Fibroblast of skin of abdomen (primary cell): ENCODE measurements around the gene ZDHHC14. TPM values are rescaled to one million over a fixed set of nuclear protein-coding genes. Genes with fewer than 3 reads are reported as not detected.
A peak's percentile ranks its signal among the peaks of the same experiment; 100 is the strongest.
"Not testable (repeated sequence)": the region's sequence is repeated elsewhere in the genome, so short reads cannot be mapped to it uniquely, and the experiment has no call there.

Experiments
- DNase-seq: peaks from one replicate; pipeline ENCODE4 v3.0.0-alpha.2; 2013
- polyA plus RNA-seq, 2 experiments: library from polyadenylated mRNA; unstranded; fragments of 120-200 nt; gene quantifications; one replicate each; pipeline ENCODE4 v1.2.1, GENCODE V29; 2013; ENCODE audit not compliant: insufficient read length in 2 of 2

The ZDHHC14 gene
- polyA plus RNA-seq (2013, experiment 1 of 2; ENCODE audit: insufficient read length) = 2.2 TPM
- 2.0 TPM for polyA plus RNA-seq (2013, experiment 2 of 2; ENCODE audit: insufficient read length)

- DNase-seq = peak; percentile 83
Observed at GRCh38 chr6:157380779-157381561, at the start of gene ZDHHC14. Gene ZDHHC14, plus strand, starts transcription at chr6:157381190.

GRCh38 chr6:157332813-157333212 is 48.2 kb upstream of the ZDHHC14 start:
- DNase-seq = no peak

GRCh38 chr6:157333537-157333936 is 47.5 kb upstream of the ZDHHC14 start:
- DNase-seq = no peak

GRCh38 chr6:157333956-157334355 is 47.0 kb upstream of the ZDHHC14 start:
- no peak for DNase-seq

DNA sequence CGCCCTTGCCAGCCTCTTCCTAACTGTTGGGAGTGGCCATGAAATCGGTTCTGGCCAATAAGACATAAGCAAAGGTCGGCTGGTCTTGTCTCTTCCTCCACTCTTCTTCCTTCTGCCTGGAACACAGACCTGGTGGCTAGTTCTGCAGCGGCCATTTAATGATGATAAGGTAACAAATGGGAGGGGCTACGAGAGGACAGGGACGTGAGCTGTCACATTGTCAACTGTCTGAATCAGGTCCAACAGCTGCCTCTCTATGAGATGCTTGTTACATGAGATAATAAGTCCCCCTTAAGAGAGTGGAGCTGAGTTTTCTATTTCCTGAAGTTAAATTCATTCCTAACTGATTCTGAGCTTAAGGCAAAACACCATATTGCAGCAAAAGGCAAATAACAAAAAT is 45.2 kb upstream of the ZDHHC14 start:
- no peak for DNase-seq

DNA sequence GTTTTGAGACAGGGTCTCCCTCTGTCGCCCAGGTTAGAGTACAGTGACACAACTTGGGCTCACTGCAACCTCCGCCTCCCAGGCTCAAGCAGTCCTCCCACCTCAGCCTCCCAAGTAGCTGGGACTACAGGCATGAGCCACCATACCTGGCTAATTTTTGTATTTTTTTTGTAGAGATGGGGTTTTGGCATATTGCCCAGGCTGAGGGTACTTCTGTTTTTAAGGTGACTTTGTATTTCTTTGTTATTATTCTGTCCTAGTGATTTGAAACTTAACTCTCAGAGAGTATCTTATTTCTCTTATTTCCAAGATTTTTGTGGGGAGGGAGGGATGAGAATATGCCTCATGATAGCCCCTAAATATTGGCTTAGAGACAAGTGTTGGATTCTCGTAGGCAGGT is 43.7 kb upstream of the ZDHHC14 start:
- not testable (repeated sequence) for DNase-seq

DNA sequence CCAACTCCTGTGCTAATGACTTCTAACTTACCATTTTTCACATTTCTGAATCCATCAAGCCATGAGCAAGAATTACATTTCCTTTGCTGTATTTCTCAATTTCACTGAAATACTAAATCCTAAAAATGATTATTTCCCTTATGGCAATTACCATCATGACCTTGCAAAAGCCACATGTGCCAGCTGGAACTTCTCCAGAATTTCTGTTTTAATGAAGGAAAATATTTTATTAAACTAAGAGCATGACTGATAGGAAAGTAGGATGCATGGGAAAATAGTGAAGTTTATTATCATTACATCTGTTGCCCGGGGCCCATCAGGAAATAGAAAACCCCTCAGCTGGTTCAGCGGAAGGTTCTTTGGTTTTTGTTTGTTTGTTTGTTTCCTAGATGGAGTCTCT is 43.2 kb upstream of the ZDHHC14 start:
- DNase-seq = no peak

GRCh38 chr6:157339432-157339831 is 41.6 kb upstream of the ZDHHC14 start:
- DNase-seq = no peak

- no peak for DNase-seq
Observed at GRCh38 chr6:157343732-157344131, 37.3 kb upstream of the ZDHHC14 start.

GRCh38 chr6:157346373-157346772 is 34.6 kb upstream of the ZDHHC14 start:
- no peak for DNase-seq

DNA sequence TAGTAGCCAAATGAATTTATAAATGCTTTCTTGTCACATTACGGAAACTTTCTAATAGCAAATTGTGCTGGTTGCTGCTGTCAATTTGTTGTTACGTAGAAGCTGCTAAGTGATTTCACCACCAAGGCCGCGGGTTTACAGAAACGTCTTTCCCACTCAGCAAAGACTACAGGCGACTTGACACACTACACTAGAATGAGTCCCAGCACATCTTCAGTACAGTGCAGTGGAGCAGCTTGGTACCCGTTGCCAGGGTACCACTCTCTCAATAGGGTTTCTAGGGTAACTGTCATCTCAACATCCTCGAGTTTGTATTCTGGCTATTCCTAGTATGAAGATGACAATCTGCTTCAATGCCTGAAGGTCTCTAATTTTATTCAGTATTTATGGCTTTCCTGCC is 22.7 kb upstream of the ZDHHC14 start:
- DNase-seq = no peak

DNA sequence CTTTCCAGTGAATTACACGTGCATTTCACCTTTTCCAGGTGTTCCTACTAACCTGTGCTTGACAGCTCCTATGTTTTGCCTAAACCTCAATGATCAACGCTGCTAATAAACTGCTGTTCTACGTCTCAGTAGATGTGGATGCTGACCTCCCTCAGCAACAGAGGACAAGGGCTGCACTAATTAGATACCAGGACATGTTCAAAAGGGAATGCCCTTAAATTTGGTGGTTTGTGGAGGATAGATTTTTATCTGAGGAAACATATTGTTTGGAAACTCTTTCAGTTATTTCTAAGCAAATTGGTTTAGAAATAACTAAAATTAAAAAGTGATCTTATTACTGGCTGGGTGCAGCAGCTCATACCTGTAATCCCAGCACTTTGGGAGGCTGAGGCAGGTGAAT is 19.1 kb upstream of the ZDHHC14 start:
- no peak for DNase-seq

- no peak for DNase-seq
Observed at GRCh38 chr6:157364705-157365104, 16.3 kb upstream of the ZDHHC14 start.

DNA sequence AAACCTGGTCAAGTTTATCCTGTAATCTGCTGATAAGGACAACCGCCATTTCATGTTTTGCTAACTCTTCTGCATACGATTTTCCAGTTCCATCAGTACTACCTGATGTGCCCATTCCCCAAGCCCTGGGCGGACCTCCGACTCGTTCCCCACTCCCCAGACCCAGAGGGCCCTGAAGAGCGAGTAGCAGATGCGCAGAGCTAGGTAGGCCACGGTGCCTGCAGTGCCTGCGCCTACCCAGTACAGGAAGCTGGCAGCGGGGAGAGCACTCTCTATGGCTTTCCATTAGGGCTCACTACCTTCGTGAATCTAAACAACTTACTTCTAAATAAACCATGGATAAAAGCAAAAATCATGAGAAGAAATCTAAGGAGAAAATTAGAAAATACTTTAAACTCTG is 14.3 kb upstream of the ZDHHC14 start:
- DNase-seq = no peak

GRCh38 chr6:157368359-157369049 is 12.5 kb upstream of the ZDHHC14 start:
- no peak for DNase-seq

- no peak for DNase-seq
Observed at GRCh38 chr6:157370755-157371154, 10.2 kb upstream of the ZDHHC14 start.

DNA sequence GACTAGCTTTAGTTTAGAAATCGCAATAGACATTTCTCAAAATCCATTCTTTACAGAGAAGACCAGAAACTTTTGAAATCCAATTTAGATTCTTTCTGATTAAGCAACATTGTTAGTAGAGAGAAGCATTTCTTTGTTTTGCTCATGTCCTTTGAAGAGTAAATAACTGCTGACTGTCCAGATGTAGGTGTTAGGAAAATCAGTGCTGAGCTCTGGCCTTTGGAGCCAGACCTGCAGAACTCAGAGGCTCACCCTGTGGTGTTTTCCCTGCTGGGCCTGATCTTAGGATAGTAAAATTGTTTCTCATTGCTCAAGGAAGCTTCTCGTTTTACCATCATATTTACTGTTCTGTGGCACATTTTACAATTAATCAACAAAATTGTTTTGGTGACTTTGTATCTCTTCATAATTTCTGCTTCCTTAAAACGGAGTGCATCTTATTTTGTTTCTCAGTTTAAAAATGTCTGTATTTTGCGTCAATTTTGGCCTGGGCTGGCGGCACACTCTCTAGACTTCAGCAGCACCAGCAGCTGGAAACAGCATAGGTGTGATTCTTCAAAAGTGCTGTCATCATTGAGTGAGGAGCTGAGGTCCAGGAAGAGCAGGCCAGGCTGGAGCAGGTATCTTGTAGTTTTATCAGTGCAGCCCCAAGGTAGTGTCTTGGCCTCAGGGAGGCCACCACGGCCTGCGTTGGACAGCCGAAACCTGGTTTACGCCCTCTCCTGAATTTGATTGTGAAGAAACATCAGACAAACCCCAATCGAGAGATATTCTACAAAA is 8.3 kb upstream of the ZDHHC14 start:
- no peak for DNase-seq

DNA sequence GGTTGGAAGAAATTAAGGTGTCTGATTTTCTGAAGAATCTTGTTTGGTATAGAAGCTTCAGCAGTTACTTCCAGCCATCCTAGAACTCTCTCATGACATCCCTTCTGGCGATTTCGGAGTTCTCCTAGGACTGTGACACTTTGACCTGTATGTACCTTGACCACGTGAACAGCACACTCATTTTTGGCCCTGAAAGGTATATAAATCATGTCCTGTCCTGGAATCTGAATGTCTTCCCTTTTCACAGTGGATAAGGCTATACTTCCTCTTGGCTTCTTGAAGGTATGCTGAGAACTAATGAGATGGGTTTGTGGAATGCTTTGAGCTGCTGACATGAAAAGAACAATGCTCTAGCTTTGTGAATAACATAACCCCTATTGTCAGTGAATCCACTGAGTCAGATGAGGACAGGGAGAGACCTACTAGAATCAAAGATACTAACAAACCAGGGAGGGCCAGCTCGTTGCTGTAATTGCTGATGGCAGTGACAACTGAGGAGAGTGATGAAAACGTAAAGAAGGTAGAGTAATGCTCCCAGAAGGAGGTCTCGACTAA is 6.0 kb upstream of the ZDHHC14 start:
- peak; percentile 11 for DNase-seq

DNA sequence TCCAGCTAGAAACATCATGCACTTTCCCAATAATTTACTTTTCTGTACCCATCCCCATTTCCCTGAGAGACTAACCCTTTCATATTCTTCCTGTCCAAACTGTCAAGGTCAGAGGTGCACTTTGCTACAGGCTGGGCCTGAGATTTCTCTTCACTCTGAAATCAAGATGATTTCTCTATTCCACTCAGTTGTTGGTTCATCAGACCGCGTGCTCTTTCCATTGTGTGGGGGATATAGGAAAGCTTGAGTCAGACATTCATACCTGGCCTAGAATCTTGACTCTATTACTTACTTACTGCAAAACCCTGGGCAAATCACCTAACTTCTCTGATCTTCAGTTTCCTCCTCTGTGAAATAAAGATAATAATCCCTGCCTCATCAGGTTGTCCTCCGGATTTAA is 4.7 kb upstream of the ZDHHC14 start:
- no peak for DNase-seq

- peak; percentile 62 for DNase-seq
Observed at GRCh38 chr6:157376706-157377230, 4.2 kb upstream of the ZDHHC14 start.

- DNase-seq = peak; percentile 91
Observed at GRCh38 chr6:157379656-157380457, 1.1 kb upstream of the ZDHHC14 start.

DNA sequence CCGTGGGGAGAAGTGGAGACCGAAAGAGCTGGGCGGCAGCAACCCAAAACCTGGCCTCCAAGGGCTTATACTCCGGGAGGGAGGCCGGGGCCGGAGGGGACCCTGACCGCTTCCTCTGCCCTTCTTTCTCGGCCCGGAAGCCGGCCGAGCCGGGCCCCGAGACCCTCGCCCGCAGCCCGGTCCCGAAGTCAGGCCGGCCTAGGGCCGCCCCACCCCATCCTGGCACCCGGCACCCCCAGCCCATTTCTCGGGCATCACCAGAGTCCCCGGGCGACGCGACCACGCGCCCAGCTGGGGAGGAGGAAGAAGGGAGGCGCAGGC is 572 bp upstream of the ZDHHC14 start:
- DNase-seq = peak; percentile 4
